GM21825 (cell line): Measurements from ENCODE around the gene RSPH9.

Source experiments
- ATAC-seq: cut with Tn5 transposase; IDR thresholded peaks from one replicate; pipeline ENCODE4 v1.9.1; 2021; ENCODE audit warnings: mild to moderate bottlenecking, moderate library complexity; ENCODE audit not compliant: unreplicated experiment

RSPH9 gene, protein sequence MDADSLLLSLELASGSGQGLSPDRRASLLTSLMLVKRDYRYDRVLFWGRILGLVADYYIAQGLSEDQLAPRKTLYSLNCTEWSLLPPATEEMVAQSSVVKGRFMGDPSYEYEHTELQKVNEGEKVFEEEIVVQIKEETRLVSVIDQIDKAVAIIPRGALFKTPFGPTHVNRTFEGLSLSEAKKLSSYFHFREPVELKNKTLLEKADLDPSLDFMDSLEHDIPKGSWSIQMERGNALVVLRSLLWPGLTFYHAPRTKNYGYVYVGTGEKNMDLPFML

DNA sequence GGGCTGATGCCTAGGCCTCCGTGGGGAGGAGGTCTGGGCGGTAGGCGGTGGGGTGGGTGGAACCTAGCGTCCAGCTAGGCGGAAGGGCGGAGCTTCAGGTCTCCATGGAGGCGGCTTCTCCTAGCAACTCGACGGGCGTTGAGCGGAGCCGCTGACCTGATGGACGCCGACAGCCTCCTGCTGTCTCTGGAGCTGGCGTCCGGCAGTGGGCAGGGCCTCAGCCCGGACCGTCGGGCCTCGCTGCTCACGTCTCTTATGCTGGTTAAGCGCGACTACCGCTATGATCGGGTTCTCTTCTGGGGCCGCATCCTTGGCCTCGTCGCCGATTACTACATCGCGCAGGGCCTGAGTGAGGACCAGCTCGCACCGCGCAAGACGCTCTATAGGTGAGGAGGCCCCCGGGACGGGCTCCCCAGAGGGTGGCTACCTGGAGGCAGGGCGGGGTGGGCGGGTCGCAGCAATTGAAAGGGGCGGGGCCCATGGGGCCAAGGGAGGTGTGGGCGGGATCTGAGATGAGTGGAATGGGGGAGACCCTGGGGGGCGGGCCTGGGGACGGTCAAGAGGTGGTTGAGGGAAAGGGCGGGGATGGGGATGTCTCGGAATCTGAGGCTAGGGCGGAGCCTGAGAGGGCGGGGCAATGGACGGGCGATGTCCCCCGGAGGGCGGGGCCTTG lies at the start of gene RSPH9:
RSPH9 (plus strand) TSS at position 97 of the 673 bp plus-strand sequence; CDS start at position 160, 63 bp downstream.
- peak; percentile 54 for ATAC-seq

DNA sequence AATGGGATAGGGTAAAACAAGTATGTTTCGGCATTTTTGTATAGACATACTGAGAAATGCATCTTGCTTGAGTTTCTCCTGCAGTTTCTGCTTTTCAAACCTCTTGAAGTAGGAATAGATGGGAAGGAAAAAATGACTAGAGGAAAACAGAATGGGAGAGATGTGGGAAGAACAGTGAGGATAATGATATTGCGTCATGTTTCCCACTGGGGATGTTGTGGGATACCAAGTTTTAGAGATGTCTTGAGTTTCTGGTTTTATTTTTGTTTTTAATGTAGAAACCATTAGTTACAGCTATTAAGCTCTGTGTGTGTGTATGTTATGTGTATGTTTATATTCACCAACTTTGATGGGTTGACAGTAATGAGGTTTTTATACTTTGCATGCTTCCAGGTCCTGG lies 44.2 kb upstream of the RSPH9 start:
- ATAC-seq, result no peak

DNA sequence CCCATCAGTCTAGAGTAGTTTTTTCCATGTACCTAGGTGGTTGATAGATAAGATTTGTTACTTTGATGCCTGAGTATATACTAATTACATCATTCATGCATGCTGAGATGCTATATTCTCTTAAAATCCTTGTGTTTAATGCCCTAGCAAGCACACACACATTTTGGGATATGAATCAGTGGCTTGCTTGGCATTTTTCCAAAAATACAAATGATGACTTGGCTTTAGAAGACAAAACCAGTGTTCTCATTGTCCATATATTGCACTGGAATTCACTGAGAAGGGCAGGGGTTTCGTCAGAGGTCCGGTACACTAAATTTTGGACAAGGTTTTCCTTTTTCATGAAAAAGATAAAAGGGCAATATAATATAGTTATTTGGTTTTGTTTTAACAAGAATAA lies 40.7 kb upstream of the RSPH9 start:
- ATAC-seq, result no peak

DNA sequence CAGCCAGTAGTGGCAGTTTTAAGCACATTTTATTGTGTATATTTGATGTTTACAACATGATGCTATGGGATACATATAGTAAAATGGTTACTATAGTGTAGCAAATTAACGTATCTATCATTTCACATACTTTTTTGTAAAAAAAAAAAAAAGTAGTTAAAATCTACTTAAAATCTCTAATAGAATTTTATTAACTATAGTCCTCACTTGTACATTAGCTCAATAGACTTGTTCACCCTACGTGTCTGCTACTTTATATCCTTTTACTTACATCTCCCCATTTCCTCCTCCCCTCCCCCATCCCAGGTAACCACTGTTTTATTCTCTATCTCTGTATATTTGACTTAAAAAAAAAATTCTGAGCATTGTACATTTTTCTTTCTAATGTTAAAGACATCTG lies 38.8 kb upstream of the RSPH9 start:
- no peak for ATAC-seq

DNA sequence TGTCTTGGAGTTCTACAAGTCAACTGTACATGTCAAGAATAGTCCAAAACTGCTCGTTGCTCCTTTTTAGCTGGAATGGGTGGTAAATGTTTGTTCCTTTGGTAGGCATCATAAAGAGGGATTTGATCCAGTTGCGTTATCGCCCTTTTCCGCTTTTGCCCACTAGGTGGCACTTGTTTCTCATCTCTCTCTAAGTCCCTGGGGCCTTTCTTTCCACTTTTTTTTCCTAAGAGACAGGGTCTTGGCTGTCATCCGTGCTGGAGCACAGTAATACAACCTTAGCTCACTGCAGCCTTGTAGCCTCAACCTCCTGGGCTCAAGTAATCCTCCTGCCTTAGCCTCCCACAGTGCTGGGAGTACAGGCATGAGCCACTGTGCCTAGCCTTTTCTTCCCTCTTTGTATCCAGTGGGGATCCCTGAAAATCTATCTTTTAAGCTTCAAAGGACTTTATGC lies 36.5 kb upstream of the RSPH9 start:
- ATAC-seq, result no peak

DNA sequence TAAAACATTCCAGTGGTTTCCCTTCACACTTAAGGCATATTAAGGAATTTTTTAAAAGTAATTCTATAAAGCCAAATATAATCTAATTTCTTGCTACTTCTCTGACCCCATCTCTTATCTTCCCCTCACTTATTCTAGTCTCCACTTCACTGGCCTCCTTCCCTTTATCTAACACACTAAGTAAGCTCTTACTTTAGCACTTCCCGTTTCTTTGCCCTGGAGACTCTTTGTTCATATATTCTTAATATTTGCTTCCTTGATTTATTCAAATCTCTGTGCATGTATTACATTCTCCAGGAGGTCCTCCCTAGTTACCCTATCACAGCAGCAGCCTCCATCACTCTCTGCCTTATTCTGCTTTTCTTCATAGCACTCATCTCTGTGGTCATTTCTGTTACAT lies 36.0 kb upstream of the RSPH9 start:
- ATAC-seq, result no peak

DNA sequence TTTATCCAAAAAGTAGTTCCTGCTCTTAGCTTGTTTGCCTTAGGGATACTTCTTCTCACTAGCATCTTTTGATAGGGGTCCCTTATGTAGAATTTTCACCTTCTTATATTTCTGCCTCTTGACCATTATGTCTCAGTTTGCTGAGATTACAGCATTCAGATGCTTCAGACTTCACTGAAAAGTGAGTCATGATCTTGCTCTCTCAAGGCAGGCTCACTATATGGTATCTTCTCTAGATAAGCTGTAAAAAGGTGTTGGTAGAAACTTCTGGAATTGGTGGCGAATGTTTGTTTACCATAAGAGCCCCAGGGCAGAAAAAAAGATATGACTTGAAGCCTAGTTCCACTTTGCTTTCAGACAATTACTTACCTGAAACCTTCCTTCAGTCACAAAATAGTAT lies 35.4 kb upstream of the RSPH9 start:
- no peak for ATAC-seq

DNA sequence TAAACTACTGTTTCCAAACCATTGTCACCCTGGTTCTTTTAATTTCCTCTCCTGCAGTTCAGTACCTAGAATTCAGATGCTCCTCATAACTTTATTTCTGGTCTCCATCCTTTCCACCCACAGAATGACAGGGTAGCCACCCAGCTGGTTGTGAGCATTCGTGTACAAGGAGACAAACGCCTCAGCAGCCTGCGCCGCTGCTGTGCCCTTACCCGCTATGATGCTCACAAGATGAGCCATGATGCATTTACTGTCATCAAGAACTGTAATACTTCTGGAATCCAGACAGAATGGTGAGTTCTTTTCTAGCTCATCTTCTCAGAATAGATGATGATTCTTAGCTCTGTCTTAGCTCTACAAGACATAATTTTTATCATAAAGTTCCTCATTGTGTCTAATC lies 34.4 kb upstream of the RSPH9 start:
- ATAC-seq, result no peak

DNA sequence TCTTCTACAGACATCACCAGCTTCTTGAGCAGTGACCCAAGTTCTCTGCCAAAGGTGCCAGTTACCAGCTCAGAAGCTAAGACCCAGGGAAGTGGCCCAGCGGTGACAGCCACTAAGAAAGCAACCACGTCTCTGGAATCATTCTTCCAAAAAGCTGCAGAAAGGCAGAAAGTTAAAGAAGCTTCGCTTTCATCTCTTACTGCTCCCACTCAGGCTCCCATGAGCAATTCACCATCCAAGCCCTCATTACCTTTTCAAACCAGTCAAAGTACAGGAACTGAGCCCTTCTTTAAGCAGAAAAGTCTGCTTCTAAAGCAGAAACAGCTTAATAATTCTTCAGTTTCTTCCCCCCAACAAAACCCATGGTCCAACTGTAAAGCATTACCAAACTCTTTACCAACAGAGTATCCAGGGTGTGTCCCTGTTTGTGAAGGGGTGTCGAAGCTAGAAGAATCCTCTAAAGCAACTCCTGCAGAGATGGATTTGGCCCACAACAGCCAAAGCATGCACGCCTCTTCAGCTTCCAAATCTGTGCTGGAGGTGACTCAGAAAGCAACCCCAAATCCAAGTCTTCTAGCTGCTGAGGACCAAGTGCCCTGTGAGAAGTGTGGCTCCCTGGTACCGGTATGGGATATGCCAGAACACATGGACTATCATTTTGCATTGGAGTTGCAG lies 31.0 kb upstream of the RSPH9 start:
- no peak for ATAC-seq

DNA sequence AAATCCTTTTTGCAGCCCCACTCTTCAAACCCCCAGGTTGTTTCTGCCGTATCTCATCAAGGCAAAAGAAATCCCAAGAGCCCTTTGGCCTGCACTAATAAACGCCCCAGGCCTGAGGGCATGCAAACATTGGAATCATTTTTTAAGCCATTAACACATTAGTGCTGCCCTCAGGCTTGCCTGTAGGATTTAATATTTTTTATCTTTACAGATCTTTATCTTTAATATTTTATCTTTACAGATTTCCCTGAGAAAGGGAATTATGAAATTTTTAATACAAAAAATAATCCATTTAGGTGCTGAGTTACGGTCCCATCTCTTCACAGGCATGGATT lies 30.5 kb upstream of the RSPH9 start:
- ATAC-seq, result no peak

DNA sequence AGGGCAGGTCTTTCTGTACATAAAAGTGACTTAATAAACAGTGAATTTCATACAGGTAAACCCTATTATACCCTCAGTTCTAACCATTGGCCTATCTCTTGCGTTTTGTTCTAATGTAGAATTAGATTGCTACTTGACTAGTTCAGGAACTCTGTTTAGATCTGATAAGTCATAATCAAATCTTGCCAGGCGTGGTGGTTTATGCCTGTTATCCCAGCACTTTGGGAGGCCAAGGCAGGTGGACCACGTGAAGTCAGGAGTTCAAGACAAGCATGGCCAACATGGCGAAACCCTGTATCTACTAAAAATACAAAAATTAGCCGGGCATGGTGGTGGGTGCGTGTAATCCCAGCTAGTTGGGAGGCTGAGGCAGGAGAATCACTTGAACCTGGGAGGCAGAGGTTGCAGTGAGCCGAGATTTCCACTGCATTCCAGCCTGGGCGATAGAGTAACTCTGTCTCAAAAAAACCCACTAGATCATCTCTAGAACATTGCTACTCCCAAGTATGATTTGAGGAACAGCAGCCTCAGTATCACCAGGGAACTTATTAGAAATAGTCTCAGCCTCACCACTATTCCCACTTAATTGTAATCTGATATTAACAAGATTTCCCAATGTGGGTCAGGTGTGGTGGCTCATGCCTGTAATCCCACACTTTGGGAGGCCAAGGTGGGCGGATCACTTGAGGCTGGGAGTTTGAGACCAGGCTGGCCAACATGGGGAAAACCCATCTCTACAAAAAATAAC lies 27.9 kb upstream of the RSPH9 start:
- ATAC-seq, result no peak

DNA sequence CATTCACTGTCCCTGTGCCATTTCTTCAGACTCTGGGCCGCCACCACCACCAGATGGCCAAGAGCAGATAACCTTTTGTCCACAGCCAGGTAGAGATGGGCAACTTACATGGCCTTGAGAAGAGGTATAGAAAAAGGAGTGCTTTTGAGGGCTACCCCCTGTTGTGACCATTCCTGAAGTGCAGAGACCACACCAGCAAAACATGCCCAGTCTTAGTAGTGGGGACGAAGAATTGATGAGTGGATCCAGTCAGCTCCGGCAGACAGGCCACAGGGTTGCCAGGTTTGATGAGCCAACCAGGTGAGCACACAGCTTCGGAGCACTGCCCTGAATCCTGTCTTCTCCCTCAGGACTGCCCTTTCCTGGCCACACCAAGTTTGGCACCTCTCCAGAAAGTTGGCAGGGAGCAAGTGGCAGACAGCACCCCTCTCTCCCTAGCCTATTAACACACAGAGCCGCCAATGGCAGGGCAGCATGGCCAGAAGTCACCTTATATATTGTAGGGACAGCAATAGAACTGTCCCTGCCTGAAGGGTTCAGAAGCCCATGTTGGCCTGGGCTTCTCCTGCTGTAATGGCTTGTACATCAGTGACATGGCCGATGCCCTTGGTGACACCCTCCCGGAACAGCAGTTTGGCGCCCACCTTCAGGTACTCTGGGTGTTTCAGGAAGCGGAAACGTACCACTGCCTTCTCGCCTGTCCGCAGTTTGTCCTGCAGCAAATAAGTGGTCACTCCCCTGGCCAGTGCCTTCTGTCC lies 23.6 kb upstream of the RSPH9 start:
- no peak for ATAC-seq

DNA sequence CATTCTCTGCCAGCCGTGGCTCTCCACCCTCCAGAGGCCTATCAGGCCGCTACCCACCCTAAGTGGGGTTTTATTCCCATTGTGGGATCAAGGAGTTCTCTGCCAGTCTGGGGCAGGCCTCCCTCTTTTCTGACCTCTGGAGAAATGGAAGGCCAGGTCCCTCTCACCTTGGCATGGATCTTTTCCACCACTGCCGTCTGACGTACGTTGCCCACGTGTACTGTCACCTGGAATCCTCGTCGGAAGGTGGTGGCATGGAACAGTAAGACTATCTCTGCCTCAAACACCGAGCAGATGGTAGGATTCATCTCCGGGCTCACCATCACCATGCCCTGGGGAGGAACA lies 23.0 kb upstream of the RSPH9 start:
- ATAC-seq, result no peak

DNA sequence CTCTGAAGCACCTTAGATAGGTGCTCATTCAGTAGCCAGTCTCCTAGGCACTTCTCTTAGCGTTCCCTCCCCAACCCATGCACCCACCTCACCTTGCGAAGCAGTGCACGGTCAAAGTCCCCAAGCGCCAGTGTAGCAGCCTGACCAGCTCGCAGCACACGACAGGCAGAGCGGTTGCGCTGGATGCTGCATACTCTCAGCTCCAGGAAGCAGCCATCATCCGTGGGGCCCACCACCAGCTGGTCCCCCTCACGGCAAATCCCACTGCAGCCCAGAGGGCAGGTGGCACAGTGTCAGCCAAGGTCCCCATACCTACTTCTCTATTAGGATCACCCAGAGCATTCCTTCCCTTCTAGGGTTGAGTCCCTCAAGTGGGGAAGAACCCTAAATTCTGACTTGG lies 22.3 kb upstream of the RSPH9 start:
- ATAC-seq, result no peak

DNA sequence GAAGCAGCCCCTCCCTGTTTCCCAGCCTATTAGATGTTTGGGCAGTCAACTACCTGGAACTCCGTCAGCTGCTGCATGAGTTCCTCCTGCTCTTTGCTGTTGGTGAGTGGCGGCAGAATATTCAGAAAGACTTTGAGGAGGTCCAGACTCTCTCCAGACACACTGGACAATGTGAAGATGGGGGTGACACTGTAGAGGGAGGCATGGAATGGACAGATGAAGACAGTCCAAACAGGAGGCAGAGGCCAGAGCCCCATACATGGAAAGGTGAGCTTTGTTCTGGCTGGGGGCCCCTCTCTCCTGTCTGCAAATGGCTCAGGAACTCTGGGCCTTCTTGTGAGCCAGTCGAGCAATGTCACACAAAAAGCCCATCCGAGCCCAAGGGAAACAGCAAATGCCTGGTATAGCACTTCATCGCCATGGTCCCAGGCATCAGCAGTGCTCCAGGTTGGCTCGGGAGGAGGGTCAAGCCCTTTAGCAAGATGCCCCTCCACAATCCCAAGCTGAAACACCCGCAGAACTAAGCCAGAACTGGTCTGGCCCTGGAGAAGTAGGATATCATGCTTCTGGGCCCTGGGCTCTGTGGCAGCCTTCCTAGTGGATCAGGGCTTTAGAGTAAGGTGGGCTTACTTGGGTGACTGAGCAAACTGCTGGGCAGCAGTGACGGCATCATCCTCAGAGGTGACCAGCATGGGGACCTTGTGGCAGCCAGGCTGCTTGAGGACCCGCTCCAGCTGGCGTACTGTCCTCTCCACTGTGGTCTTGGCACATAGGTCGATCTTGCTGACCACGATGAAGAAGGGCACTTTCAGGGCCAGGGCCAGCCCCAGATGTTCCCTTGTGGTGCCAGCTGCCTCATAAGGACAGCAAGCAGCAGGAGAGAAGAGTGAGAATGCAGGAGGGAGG lies 20.7 kb upstream of the RSPH9 start:
- ATAC-seq, result no peak

DNA sequence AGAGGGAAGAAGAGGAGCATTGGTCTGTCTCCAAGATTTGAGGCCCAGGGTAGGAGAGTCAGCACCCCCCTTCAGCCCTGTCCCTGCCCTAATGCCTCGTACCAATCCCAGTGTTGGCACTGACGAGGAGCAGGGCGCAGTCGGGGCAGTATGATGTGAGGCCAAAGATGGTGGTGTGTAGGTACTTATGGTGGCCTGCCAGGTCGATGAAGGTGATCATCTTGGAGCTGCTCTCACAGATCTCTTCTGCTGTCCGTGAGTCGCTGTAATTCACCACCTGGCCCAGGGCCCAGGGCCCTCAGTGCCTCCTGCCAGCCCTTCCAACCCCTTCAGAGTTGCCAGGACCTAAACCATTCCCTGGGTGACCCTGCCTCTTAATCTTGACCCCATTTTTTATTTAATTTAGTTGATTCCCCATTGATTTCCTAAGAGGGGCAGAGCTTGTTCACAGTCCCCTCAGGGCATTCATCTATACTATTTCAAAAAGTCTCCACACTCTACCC lies 20.0 kb upstream of the RSPH9 start:
- no peak for ATAC-seq

DNA sequence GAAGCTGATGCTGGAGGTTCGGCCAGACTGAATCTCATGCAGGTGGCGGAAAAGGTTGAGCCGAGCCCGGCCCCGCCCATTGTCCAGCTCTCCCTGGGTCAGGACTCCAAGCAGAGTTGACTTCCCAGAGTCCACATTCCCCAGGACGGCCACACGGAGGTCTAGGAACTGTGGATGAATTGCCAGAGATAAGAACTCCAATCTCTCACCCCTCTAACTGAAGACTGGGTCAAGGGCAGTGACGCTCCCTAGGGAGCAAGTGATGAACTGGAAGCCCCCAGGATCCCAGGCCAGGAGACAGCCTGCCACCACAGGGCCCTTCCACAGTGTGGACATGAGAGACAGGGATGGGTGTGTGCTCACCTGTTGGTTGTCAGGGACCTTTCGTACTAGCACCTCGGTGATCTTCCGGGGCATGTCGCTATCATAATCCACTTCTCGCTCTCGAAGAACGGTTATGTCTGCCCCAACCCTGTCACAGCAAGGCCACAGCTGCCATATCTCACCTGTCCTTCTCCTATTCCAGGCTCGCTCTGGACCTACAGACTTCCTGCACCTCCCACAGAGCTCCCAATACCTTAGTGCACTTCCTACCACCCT lies 19.3 kb upstream of the RSPH9 start:
- ATAC-seq, result no peak

DNA sequence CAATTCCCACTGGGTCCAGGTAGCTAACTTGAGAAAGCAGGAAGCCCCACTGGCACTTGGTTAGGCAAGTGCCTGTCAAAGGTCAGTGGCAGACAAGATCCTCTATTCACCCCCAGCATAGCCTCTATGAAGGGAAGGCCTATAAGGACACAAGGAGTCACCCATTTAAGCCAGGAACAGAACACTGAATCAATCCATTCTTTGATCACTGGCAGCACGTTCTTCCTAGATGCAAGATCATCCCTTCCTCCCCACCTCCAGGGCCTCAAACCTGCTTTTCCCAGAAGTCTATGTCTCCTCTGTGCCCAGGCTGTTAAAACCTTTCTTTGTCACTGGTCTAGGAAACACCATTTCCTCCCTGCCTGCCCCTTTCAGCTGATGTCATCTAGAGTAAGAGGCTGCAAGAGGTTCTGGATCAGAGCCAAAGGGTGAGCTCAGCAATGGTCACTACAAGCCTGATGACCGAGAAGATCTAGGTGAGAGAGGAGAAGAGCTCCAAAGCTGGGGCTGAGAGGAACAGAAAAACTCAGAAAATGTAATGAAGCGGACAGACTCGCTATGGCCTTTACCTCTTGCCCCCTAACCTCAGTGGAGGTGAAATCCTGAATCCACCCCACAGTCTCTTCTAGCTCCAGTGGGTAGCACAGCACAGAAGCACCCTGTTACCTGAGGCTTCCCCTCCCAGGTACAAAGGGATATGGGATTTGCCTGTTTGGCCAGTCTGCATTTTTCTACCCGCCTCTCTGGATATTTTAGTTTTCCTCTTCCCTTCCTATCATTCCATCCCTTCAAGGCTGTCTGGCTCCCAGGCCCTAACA lies 17.6 kb upstream of the RSPH9 start:
- no peak for ATAC-seq
